HG02852 (cell line): ENCODE results near the gene FGFR4.
"Not testable (repeated sequence)": the region's sequence is repeated elsewhere in the genome, so short reads cannot be mapped to it uniquely, and the experiment has no call there.

ENCODE experiments used
- ATAC-seq: cut with Tn5 transposase; IDR thresholded peaks from one replicate; pipeline ENCODE4 v1.9.1; 2021; ENCODE audit warnings: mild to moderate bottlenecking, moderate library complexity; ENCODE audit not compliant: unreplicated experiment

The FGFR4 gene

GRCh38 chr5:177086654-177087397, at the start of gene FGFR4:
Gene FGFR4 (plus strand): TSS chr5:177086915. CDS start chr5:177089603, 2,688 bp downstream.
- peak; percentile 58 for ATAC-seq

- no peak for ATAC-seq
Observed at GRCh38 chr5:177036921-177037320, 49.8 kb upstream of the FGFR4 start.

GRCh38 chr5:177040814-177041420, 45.8 kb upstream of the FGFR4 start:
- ATAC-seq = no peak

- ATAC-seq = no peak
Observed at GRCh38 chr5:177041936-177042335, 44.8 kb upstream of the FGFR4 start.

- no peak for ATAC-seq
Observed at GRCh38 chr5:177043114-177043513, 43.6 kb upstream of the FGFR4 start.

GRCh38 chr5:177043958-177044357, 42.8 kb upstream of the FGFR4 start:
- no peak for ATAC-seq

GRCh38 chr5:177044641-177045040, 42.1 kb upstream of the FGFR4 start:
- ATAC-seq = no peak

GRCh38 chr5:177045631-177046030, 41.1 kb upstream of the FGFR4 start:
- no peak for ATAC-seq

- not testable (repeated sequence) for ATAC-seq
Observed at GRCh38 chr5:177048531-177048930, 38.2 kb upstream of the FGFR4 start.

- ATAC-seq = no peak
Observed at GRCh38 chr5:177049285-177049684, 37.4 kb upstream of the FGFR4 start.

GRCh38 chr5:177064500-177065277, 22.0 kb upstream of the FGFR4 start:
- no peak for ATAC-seq

- ATAC-seq = no peak
Observed at GRCh38 chr5:177065491-177065890, 21.2 kb upstream of the FGFR4 start.

GRCh38 chr5:177066224-177066623, 20.5 kb upstream of the FGFR4 start:
- ATAC-seq = no peak

GRCh38 chr5:177067503-177067902, 19.2 kb upstream of the FGFR4 start:
- ATAC-seq = no peak

- ATAC-seq = no peak
Observed at GRCh38 chr5:177070536-177071191, 16.1 kb upstream of the FGFR4 start.

- peak; percentile 62 for ATAC-seq
Observed at GRCh38 chr5:177071666-177072385, 14.9 kb upstream of the FGFR4 start.

- no peak for ATAC-seq
Observed at GRCh38 chr5:177077335-177077734, 9.4 kb upstream of the FGFR4 start.

GRCh38 chr5:177079606-177080005, 7.1 kb upstream of the FGFR4 start:
- ATAC-seq = no peak

GRCh38 chr5:177080265-177080664, 6.5 kb upstream of the FGFR4 start:
- no peak for ATAC-seq

GRCh38 chr5:177081859-177082258, 4.9 kb upstream of the FGFR4 start:
- no peak for ATAC-seq

GRCh38 chr5:177083357-177083756, 3.4 kb upstream of the FGFR4 start:
- no peak for ATAC-seq
